Right atrium auricular region (tissue), 2 donors: ENCODE measurements around the gene PITPNB. TPM values are rescaled to one million over a fixed set of nuclear protein-coding genes. Genes with fewer than 3 reads are reported as not detected.
A peak's percentile ranks its signal among the peaks of the same experiment; 100 is the strongest.

Source experiments
- DNase-seq: peaks from one replicate; pipeline ENCODE4 v3.0.0-alpha.2; 2019; ENCODE audit warnings: low spot score
- H3K27ac ChIP-seq, 2 donors: fragments of 200-600 bp; sonication (generic); 1 replicate in 1 of 2; 2 replicates in 1 of 2; pipeline ENCODE4 v1.5.1; 2016 to 2019
- H3K27me3 ChIP-seq, 2 donors: fragments of 200-600 bp; sonication (generic); one replicate each; pipeline versions ENCODE4 v1.5.1 to v1.6.0; 2017 to 2019
- H3K36me3 ChIP-seq: fragments of 200-600 bp; sonication (generic); one replicate; pipeline ENCODE4 v1.5.1; 2016
- H3K4me1 ChIP-seq, 2 donors: fragments of 200-600 bp; sonication (generic); one replicate each; pipeline versions ENCODE4 v1.5.1 to v1.6.0; 2017 to 2019
- H3K4me3 ChIP-seq, 2 donors: fragments of 200-600 bp; sonication (generic); 1 replicate in 1 of 2; 2 replicates in 1 of 2; pipeline ENCODE4 v1.5.1; 2017 to 2019; ENCODE audit warnings: mild to moderate bottlenecking in 1 of 2, moderate library complexity in 1 of 2
- H3K9me3 ChIP-seq, 2 donors: fragments of 200-600 bp; sonication (generic); one replicate each; pipeline ENCODE4 v1.5.1; 2019
- CTCF ChIP-seq, 2 donors: fragments of 200-600 bp; sonication (generic); IDR thresholded peaks; one replicate each; pipeline ENCODE4 v1.5.1; 2019; ENCODE audit warnings: antibody characterized with exemption in 2 of 2
- total RNA-seq, 2 donors: library from RNA; depleted of rRNA; stranded (reverse); fragments of >200 nt; gene quantifications; one replicate each; pipeline ENCODE4 v1.1.0, GENCODE V29; 2016

The PITPNB gene
- total RNA-seq, 2 donors from 2014 or later, result 26.3 to 43.0 TPM

GRCh38 chr22:27915986-27916385 is 3.1 kb downstream of the PITPNB start:
- Histone ChIP-seq H3K36me3 (no peaks in the 10 kb centered on the region), H3K4me3 (no peak overlapping the region), H3K9me3 (no peaks in the 10 kb centered on the region), H3K27me3 (no peaks in the 10 kb centered on the region), H3K27ac (no peak overlapping the region), H3K4me1 (peaks cover 0 to 82% of the 10 kb centered on the region in 2 donors)
- DNase-seq, result no peak
- TF ChIP-seq CTCF (IDR thresholded peaks at IDR 0.05), result no peak

GRCh38 chr22:27913162-27913741 is 5.8 kb downstream of the PITPNB start:
- Histone ChIP-seq H3K4me1 (peaks cover 0 to 68% of the 10 kb centered on the region in 2 donors), H3K27me3 (no peaks in the 10 kb centered on the region), H3K36me3 (peaks cover 15% of the 10 kb centered on the region), H3K9me3 (no peaks in the 10 kb centered on the region), H3K4me3 (no peak overlapping the region), H3K27ac (peak overlapping the region; percentile 18 to 49)
- no peak for TF ChIP-seq CTCF (IDR thresholded peaks at IDR 0.05)
- DNase-seq, result no peak

GRCh38 chr22:27912101-27912500 is 7.0 kb downstream of the PITPNB start:
- TF ChIP-seq CTCF (IDR thresholded peaks at IDR 0.05), result no peak
- H3K4me3 ChIP-seq, result no peak overlapping the region
- peak overlapping the region in 1 of 2 donors; percentile 49 for H3K27ac ChIP-seq
- no peak for DNase-seq
- H3K36me3 ChIP-seq, result peaks cover 23% of the 10 kb centered on the region
- H3K27me3 ChIP-seq, result no peaks in the 10 kb centered on the region
- no peaks in the 10 kb centered on the region for H3K9me3 ChIP-seq
- peaks cover 0 to 56% of the 10 kb centered on the region in 2 donors for H3K4me1 ChIP-seq

GRCh38 chr22:27911330-27911729 is 7.7 kb downstream of the PITPNB start:
- H3K4me1 ChIP-seq, result peaks cover 0 to 49% of the 10 kb centered on the region in 2 donors
- peaks cover 25% of the 10 kb centered on the region for H3K36me3 ChIP-seq
- H3K27ac ChIP-seq, result no peak overlapping the region
- H3K27me3 ChIP-seq, result no peaks in the 10 kb centered on the region
- no peaks in the 10 kb centered on the region for H3K9me3 ChIP-seq
- no peak for TF ChIP-seq CTCF (IDR thresholded peaks at IDR 0.05)
- no peak overlapping the region for H3K4me3 ChIP-seq
- DNase-seq, result no peak

GRCh38 chr22:27906241-27906640 is 12.8 kb downstream of the PITPNB start:
- Histone ChIP-seq H3K27me3 (no peaks in the 10 kb centered on the region), H3K4me3 (no peak overlapping the region), H3K9me3 (no peaks in the 10 kb centered on the region), H3K27ac (no peak overlapping the region), H3K36me3 (peaks cover 42% of the 10 kb centered on the region), H3K4me1 (peaks cover 0 to 9% of the 10 kb centered on the region in 2 donors)
- DNase-seq, result no peak
- no peak for TF ChIP-seq CTCF (IDR thresholded peaks at IDR 0.05)

- H3K4me3 ChIP-seq, result no peak overlapping the region
- no peak for TF ChIP-seq CTCF (IDR thresholded peaks at IDR 0.05)
- no peaks in the 10 kb centered on the region for H3K27me3 ChIP-seq
- DNase-seq, result no peak
- no peaks in the 10 kb centered on the region for H3K9me3 ChIP-seq
- peaks cover 39% of the 10 kb centered on the region for H3K36me3 ChIP-seq
- peaks cover 0 to 7% of the 10 kb centered on the region in 2 donors for H3K4me1 ChIP-seq
- no peak overlapping the region for H3K27ac ChIP-seq
Observed at GRCh38 chr22:27905653-27906052, 13.4 kb downstream of the PITPNB start.
